WERI-Rb-1 (cell line): ENCODE results near the gene DLG1.

Experiments
- DNase-seq: peaks from one replicate; pipeline ENCODE4 v3.0.0-alpha.2; 2020
- H3K27ac ChIP-seq: fragments of 250-450 bp; sonication (Bioruptor Pico); 2 replicates; pipeline ENCODE4 v1.5.1; 2020; ENCODE audit warnings: mild to moderate bottlenecking, moderate library complexity
- H3K27me3 ChIP-seq: fragments of 250-450 bp; sonication (Bioruptor Pico); 2 replicates; pipeline ENCODE4 v1.5.1; 2021; ENCODE audit warnings: mild to moderate bottlenecking, low read depth, moderate library complexity; ENCODE audit not compliant: insufficient read depth, severe bottlenecking
- H3K36me3 ChIP-seq: fragments of 250-450 bp; sonication (Bioruptor Pico); 2 replicates; pipeline ENCODE4 v1.5.1; 2020; ENCODE audit warnings: mild to moderate bottlenecking, moderate library complexity
- H3K4me3 ChIP-seq: 2 replicates; pipeline ENCODE4 v1.5.1; 2011; ENCODE audit warnings: low read depth, mild to moderate bottlenecking, control low read depth, low read length
- H3K9me3 ChIP-seq: fragments of 250-450 bp; sonication (Bioruptor Pico); 2 replicates; pipeline ENCODE4 v1.5.1; 2021; ENCODE audit warnings: mild to moderate bottlenecking, moderate library complexity; ENCODE audit not compliant: severe bottlenecking
- CTCF ChIP-seq: IDR thresholded peaks from 2 replicates; pipeline ENCODE4 v1.5.1; 2011; ENCODE audit warnings: low read depth, mild to moderate bottlenecking, control low read depth, inconsistent platforms, low read length

Gene DLG1

GRCh38 chr3:197253238-197253947 lies 45.0 kb downstream of the DLG1 start:
- H3K4me3 ChIP-seq: no peak overlapping the region
- no peak overlapping the region for H3K27ac ChIP-seq
- no peaks in the 10 kb centered on the region for H3K9me3 ChIP-seq
- no peak for DNase-seq
- no peaks in the 10 kb centered on the region for H3K36me3 ChIP-seq
- no peak for TF ChIP-seq CTCF
- H3K27me3 ChIP-seq: no peaks in the 10 kb centered on the region

GRCh38 chr3:197249542-197249941 lies 48.9 kb downstream of the DLG1 start:
- Histone ChIP-seq H3K36me3 (no peaks in the 10 kb centered on the region), H3K27me3 (no peaks in the 10 kb centered on the region), H3K27ac (no peak overlapping the region), H3K9me3 (no peaks in the 10 kb centered on the region), H3K4me3 (no peak overlapping the region)
- no peak for DNase-seq
- no peak for TF ChIP-seq CTCF

GRCh38 chr3:197248341-197248740 lies 50.1 kb downstream of the DLG1 start:
- H3K9me3 ChIP-seq: no peaks in the 10 kb centered on the region
- H3K27me3 ChIP-seq: no peaks in the 10 kb centered on the region
- DNase-seq: no peak
- no peaks in the 10 kb centered on the region for H3K36me3 ChIP-seq
- TF ChIP-seq CTCF: no peak
- H3K27ac ChIP-seq: no peak overlapping the region
- no peak overlapping the region for H3K4me3 ChIP-seq

- Histone ChIP-seq H3K9me3 (no peaks in the 10 kb centered on the region), H3K36me3 (no peaks in the 10 kb centered on the region)
Observed at GRCh38 chr3:197244751-197245150, 53.7 kb downstream of the DLG1 start.

GRCh38 chr3:197242784-197243432 lies 55.5 kb downstream of the DLG1 start:
- no peak for DNase-seq
- Histone ChIP-seq H3K27me3 (no peaks in the 10 kb centered on the region), H3K27ac (no peak overlapping the region), H3K4me3 (no peak overlapping the region), H3K36me3 (no peaks in the 10 kb centered on the region), H3K9me3 (no peaks in the 10 kb centered on the region)
- no peak for TF ChIP-seq CTCF

More at GRCh38 chr3:197244751-197245150, 53.7 kb downstream of the DLG1 start:
- H3K27ac ChIP-seq: no peak overlapping the region
- no peak for TF ChIP-seq CTCF
- no peak for DNase-seq
- H3K27me3 ChIP-seq: no peaks in the 10 kb centered on the region
- H3K4me3 ChIP-seq: no peak overlapping the region
